OCI-LY7 (cell line): ENCODE measurements around the gene UBE2K.

Experiments used
- CTCF ChIP-seq: fragments of 200-600 bp; sonication (generic); conservative IDR thresholded peaks from 2 replicates; pipeline ENCODE4 v1.5.1; 2014; ENCODE audit warnings: mild to moderate bottlenecking, antibody characterized with exemption, low read length, moderate library complexity, mixed read lengths
- EZH2phosphoT487 ChIP-seq: fragments of 200-600 bp; sonication (generic); IDR thresholded peaks from 2 replicates; pipeline ENCODE4 v1.6.1; 2018; ENCODE audit warnings: low read depth, borderline replicate concordance, mild to moderate bottlenecking, mixed run types, antibody characterized with exemption, low read length, moderate library complexity, mixed read lengths

GRCh38 chr4:39658756-39659155 lies 39.2 kb upstream of the UBE2K start:
- peak; percentile 53 for TF ChIP-seq CTCF
- no peak for TF ChIP-seq EZH2phosphoT487
